GM12892 (cell line): ENCODE measurements around the gene ANXA4.

Experiments used
- POLR2A ChIP-seq: IDR thresholded peaks from 2 replicates; pipeline ENCODE4 v1.6.1; 2011; ENCODE audit warnings: low read depth, low read length, control low read depth
- POLR2AphosphoS5 ChIP-seq: IDR thresholded peaks from 2 replicates; pipeline ENCODE4 v1.6.1; 2011; ENCODE audit warnings: low read depth, low read length, control low read depth

DNA sequence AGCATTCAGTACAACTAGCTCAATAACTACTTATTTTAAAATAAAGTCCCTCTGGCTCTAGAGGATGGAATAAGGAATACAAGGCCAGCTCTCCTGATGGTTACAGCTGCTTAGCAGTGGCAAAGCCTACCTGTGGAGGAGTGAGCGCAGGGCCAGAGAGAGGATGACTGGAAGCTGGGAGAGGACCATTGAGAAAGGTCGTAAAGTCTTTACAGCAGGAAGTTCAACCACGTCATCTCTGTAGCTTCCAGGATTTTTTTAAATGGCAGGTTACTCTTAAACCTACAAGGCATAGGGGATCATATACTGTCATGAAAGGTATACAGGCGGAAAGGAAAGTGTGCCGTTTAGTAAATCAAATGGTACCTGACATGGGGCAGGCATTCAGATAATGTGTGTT, 26.3 kb downstream of the ANXA4 start:
- TF ChIP-seq POLR2A: no peak
- no peak for TF ChIP-seq POLR2AphosphoS5
